ENCODE measurements around the gene USO1. TPM values are rescaled to one million over a fixed set of nuclear protein-coding genes. Genes with fewer than 3 reads are reported as not detected.

USO1 gene
- total and polyA plus RNA-seq, 7 donors = 49.5 to 224 (median 175) TPM

- no peak for TF ChIP-seq CTCF (IDR thresholded peaks at IDR 0.05)
- WGBS, 3 donors = 89 to 94% (median 93%) methylated on average over 6 of the region's 6 CpGs
Measured at GRCh38 chr4:75705198-75705977, 19.0 kb upstream of the USO1 start.

GRCh38 chr4:75708218-75708691, 16.1 kb upstream of the USO1 start:
- no peak overlapping the region for H3K4me3 ChIP-seq
- ATAC-seq (peak in 3 of 4 donors; percentile 13 to 56 (median 54)), DNase-seq (no peak)
- H3K27me3 ChIP-seq (ENCODE audit: insufficient read depth in 3 of 3, low read length in 2 of 3) = no peaks in the 10 kb centered on the region
- H3K27ac ChIP-seq = no peak overlapping the region
- intact Hi-C loops (cut with DNase I) = no loop called here
- no peaks in the 10 kb centered on the region for H3K9me3 ChIP-seq
- H3K4me1 ChIP-seq = peaks cover 10% of the 10 kb centered on the region
- 79 to 84% (median 82%) methylated on average over 3 of the region's 3 CpGs for WGBS, 3 donors
- peak; percentile 15 for TF ChIP-seq CTCF (IDR thresholded peaks at IDR 0.05)
- peaks cover 0 to 17% of the 10 kb centered on the region in 2 donors for H3K36me3 ChIP-seq (ENCODE audit: insufficient read depth in 1 of 2, low read depth in 1 of 2)

More at GRCh38 chr4:75705198-75705977, 19.0 kb upstream of the USO1 start:
- intact Hi-C loops (cut with DNase I) = no loop called here
- DNase-seq (no peak), ATAC-seq (no peak)
- peaks cover 8% of the 10 kb centered on the region for H3K4me1 ChIP-seq
- no peaks in the 10 kb centered on the region for H3K9me3 ChIP-seq
- H3K27me3 ChIP-seq (ENCODE audit: insufficient read depth in 3 of 3, low read length in 2 of 3) = no peaks in the 10 kb centered on the region
- H3K4me3 ChIP-seq = no peak overlapping the region
- H3K36me3 ChIP-seq (ENCODE audit: insufficient read depth in 1 of 2, low read depth in 1 of 2) = peaks cover 0 to 13% of the 10 kb centered on the region in 2 donors
- H3K27ac ChIP-seq = no peak overlapping the region

- WGBS, 3 donors = 61 to 66% (median 63%) methylated on average over 4 of the region's 4 CpGs
- DNase-seq (no peak), ATAC-seq (no peak)
- Histone ChIP-seq H3K27ac (peak overlapping the region; percentile 10), H3K4me1 (peaks cover 27% of the 10 kb centered on the region), H3K27me3 (ENCODE audit: insufficient read depth in 3 of 3, low read length in 2 of 3) (no peaks in the 10 kb centered on the region), H3K36me3 (ENCODE audit: insufficient read depth in 1 of 2, low read depth in 1 of 2) (peaks cover 0 to 17% of the 10 kb centered on the region in 2 donors), H3K9me3 (no peaks in the 10 kb centered on the region), H3K4me3 (no peak overlapping the region)
- intact Hi-C loops (cut with DNase I) = no loop called here
- TF ChIP-seq CTCF (IDR thresholded peaks at IDR 0.05) = no peak
Measured at GRCh38 chr4:75710246-75710645, 14.1 kb upstream of the USO1 start.

DNA sequence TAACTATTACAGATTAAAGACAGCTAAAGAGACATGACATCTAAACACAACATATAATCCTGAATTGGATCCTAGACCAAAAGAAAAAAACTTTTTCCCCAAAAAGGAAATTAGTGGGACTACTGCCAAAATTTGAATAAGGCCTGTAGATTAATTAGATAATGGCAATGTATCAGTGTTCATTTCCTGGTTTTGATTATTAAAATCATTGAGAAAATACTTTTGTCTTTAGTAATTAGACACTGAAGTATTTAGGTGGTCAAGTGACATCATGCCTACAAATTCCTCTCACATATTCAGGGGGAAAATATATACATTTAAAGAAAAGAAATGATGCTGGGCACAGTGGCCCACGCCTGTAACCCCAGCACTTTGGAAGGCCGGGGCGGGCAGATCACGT, 10.4 kb upstream of the USO1 start:
- TF ChIP-seq CTCF (IDR thresholded peaks at IDR 0.05) = no peak
- Histone ChIP-seq H3K9me3 (no peaks in the 10 kb centered on the region), H3K4me3 (no peak overlapping the region), H3K36me3 (ENCODE audit: insufficient read depth in 1 of 2, low read depth in 1 of 2) (peaks cover 0 to 8% of the 10 kb centered on the region in 2 donors), H3K4me1 (peaks cover 39% of the 10 kb centered on the region), H3K27ac (no peak overlapping the region), H3K27me3 (ENCODE audit: insufficient read depth in 3 of 3, low read length in 2 of 3) (no peaks in the 10 kb centered on the region)
- WGBS, 3 donors = 55 to 82% (median 66%) methylated on average over 4 of the region's 4 CpGs
- ATAC-seq (no peak), DNase-seq (no peak)
- intact Hi-C loops (cut with DNase I) = no loop called here

Data from psoas muscle (tissue), 8 donors.